Retinal pigment epithelial cell (primary cell): ENCODE results near the gene IL7R.

ENCODE experiments used
- DNase-seq: peaks from one replicate; pipeline ENCODE4 v3.0.0-alpha.2; 2010; ENCODE audit warnings: low read depth
- H3K4me3 ChIP-seq: 2 replicates; pipeline ENCODE4 v1.5.1; 2011; ENCODE audit warnings: mild to moderate bottlenecking, low read length, control low read depth, moderate library complexity
- TF ChIP-seq, protein P1 (sequence below): conservative IDR thresholded peaks from 2 replicates; pipeline ENCODE4 v1.5.1; 2011; ENCODE audit warnings: low read depth, low read length, control low read depth, inconsistent platforms

Gene IL7R

DNA sequence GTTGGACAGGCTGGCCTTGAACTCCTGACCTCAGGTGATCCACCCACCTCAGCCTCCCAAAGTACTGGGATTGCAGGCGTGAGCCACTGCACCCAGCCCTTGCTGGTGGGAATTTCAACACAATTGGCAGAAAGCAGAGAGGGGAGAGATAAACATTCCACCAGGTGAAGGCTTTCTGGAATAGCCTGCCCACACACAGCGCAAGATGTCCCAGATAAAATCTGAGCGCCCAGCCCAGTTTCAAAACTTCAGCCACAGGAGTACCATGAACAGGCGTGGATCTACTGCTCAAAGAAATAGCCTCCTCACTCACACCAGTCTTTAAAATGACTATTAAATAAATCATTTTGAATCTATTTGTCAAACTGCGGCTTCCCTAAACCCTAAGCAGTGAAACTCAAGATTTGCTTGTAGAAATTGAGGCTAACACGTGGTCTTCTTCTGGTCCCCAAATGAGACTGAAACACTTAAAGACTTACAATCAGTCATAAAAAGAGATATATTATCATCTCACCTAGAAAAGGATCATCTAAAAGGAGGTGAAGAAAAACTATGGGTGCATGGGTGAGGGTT is 47.0 kb downstream of the IL7R start:
- H3K4me3 ChIP-seq: no peak overlapping the region
- DNase-seq: no peak

DNA sequence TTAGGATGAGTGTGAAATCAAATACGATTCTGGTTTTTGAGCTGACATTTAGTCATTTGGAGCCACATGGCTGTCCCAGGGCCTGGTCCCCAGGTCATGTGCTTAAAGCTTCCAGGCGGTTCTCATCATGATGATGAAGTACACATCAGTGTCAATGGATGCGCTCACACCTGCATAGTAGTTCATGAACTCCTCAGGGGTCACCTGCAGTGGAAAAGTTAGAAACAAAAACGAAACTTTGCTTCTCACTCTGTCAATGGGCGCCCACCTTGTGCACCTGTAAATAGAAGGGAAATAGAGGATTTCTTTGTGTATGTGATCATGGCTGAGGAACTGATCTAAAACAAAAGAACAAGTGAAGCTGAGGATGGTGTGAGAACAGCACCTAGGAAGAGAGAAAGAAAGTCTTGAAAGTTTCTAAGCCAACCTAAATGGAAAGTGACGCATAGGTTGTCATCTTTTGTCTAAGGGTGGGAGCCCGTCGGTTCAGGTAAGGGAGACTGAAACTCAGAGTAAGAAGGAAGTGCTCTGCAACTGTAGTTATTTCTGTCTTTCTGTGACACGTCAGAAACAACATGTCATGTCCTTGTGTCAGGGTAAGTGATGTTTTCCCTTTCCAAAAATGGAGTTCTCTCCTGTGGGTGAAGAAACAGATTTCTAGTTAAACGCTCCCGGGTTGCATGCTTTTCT is 47.9 kb downstream of the IL7R start:
- no peak for DNase-seq
- no peak overlapping the region for H3K4me3 ChIP-seq
- TF ChIP-seq, protein P1, sequence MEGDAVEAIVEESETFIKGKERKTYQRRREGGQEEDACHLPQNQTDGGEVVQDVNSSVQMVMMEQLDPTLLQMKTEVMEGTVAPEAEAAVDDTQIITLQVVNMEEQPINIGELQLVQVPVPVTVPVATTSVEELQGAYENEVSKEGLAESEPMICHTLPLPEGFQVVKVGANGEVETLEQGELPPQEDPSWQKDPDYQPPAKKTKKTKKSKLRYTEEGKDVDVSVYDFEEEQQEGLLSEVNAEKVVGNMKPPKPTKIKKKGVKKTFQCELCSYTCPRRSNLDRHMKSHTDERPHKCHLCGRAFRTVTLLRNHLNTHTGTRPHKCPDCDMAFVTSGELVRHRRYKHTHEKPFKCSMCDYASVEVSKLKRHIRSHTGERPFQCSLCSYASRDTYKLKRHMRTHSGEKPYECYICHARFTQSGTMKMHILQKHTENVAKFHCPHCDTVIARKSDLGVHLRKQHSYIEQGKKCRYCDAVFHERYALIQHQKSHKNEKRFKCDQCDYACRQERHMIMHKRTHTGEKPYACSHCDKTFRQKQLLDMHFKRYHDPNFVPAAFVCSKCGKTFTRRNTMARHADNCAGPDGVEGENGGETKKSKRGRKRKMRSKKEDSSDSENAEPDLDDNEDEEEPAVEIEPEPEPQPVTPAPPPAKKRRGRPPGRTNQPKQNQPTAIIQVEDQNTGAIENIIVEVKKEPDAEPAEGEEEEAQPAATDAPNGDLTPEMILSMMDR: no peak

More for the DNA sequence above, 47.0 kb downstream of the IL7R start:
- TF ChIP-seq, protein P1: no peak

DNA sequence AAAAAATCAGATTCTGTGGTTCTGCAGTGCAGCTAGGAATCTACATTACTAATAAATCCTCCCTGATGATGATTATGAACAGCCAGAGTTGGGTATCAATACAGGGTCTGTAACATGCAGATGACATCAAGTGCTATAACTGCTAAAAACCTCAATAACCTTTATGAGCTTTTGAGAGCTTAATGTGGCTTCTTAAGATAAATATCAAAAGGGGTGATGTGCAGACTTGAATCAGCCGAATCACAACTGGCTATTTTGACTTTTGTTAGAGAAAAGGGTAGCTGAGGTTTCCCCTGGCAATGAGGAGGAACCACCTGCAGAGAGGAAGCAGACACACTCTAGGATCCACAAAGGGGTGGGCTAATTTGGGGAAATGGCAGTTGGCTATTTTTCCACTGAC is 51.5 kb downstream of the IL7R start:
- TF ChIP-seq, protein P1: no peak
- no peak overlapping the region for H3K4me3 ChIP-seq
- DNase-seq: no peak

DNA sequence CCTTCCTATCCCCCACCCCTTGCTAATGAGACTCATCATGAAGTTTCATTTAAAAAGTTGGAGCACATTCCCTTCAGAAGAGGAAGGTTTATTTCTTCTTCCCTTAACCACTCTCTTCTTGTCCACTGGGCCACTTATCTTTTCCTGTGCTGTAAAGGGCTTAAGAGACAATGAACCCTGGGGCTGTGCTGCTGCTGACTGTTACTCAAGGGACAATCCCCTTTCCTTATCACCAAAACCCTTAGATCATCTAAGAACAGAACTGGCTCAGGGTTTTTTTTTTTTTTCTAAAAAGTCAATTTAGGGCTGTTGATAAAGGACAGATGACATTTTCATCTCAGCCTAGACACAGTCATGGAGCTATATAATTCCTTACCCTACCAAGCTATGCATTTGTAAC is 52.1 kb downstream of the IL7R start:
- TF ChIP-seq, protein P1: no peak
- no peak for DNase-seq
- H3K4me3 ChIP-seq: no peak overlapping the region

DNA sequence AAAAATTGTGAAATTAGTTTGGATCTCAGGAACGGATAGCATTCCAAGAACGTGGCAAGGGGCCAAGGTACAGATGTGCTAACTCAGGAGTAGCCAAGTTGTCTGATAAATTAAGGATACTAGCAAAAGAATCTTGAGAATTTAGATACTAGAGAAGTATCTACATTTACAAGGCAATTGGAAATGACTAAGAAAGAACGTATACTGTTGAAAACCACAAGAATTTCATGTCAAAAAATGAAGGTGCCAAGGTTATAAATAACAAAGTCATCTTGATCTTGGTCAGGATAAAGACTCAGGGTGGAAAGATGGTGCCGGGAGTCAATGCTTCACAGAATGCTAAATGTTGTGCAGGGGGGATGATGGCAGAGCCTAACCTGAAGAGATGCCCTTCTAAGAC is 62.5 kb downstream of the IL7R start:
- DNase-seq: peak; percentile 60
- no peak overlapping the region for H3K4me3 ChIP-seq
- TF ChIP-seq, protein P1: no peak

DNA sequence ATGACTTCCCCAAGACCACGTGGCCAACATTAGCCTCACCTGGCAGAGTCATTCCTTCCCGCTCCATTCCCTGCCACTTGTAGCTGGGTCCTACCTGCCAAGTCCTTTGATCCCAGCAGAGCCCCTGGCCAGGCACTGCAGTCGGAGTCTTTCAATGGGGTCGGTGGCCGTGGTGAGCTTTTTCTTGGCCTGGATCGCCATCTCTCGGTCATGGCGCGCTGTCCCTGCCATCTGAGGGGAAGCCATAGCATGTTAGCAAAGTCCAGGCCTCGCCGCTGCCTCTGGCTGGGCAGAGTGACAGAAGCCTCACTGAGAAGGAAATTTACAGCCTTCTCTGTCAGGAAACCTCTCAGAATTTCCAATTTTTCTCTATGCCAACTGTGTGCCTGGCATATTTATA is 64.2 kb downstream of the IL7R start:
- TF ChIP-seq, protein P1: peak; percentile 24
- DNase-seq: no peak
- H3K4me3 ChIP-seq: no peak overlapping the region

DNA sequence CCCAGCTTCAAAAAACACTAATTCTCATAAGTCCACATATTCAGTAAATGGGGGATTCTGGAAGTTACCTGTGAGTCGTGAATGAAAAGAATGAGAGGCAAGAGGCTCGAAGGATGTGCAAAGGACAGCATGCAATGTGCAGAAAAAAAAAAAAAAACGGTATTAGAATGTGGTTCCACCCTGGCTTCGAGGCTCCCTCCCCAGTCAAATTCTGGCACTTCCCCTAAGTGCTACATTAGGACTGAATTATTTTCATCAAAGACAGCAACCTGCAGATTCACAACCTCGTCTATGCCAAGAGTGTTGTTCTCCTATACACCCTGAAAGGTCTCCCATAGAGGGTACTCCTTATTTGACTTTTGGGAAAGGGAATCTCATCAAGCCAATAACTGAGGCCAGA is 65.2 kb downstream of the IL7R start:
- no peak for DNase-seq
- TF ChIP-seq, protein P1: no peak
- H3K4me3 ChIP-seq: no peak overlapping the region
